Neural cell (in vitro differentiated cells): ENCODE results near the gene KRT85. TPM values are rescaled to one million over a fixed set of nuclear protein-coding genes. Genes with fewer than 3 reads are reported as not detected.

Experiments
- H2AFZ ChIP-seq: fragments of 200-600, 300-800 bp; sonication (generic), shearing (Covaris generic); 2 replicates; pipeline ENCODE4 v1.6.0; 2014; ENCODE audit warnings: low read depth, mild to moderate bottlenecking, antibody characterized with exemption, low read length, moderate library complexity
- H3F3A ChIP-seq: fragments of 200-600 bp; shearing (Covaris generic); 2 replicates; pipeline ENCODE4 v1.6.1; 2016; ENCODE audit warnings: mild to moderate bottlenecking, moderate library complexity, mixed read lengths, antibody characterized with exemption, low read length; ENCODE audit not compliant: insufficient read depth, poor library complexity, severe bottlenecking
- H3K27ac ChIP-seq: fragments of 200-600, 300-800 bp; sonication (generic), shearing (Covaris generic); 2 replicates; pipeline ENCODE4 v1.5.1; 2014; ENCODE audit warnings: mild to moderate bottlenecking, low read length, moderate library complexity
- H3K27me3 ChIP-seq: fragments of 300-800, 200-600 bp; sonication (generic), shearing (Covaris generic); 2 replicates; pipeline ENCODE4 v1.6.0; 2014; ENCODE audit warnings: mild to moderate bottlenecking, low read depth, low read length, moderate library complexity; ENCODE audit not compliant: insufficient read depth
- H3K36me3 ChIP-seq: fragments of 300-800, 200-600 bp; sonication (generic), shearing (Covaris generic); 2 replicates; pipeline ENCODE4 v1.5.1; 2014; ENCODE audit warnings: mild to moderate bottlenecking, antibody characterized with exemption, low read length, moderate library complexity; ENCODE audit not compliant: insufficient read depth
- H3K4me2 ChIP-seq: fragments of 300-800, 200-600 bp; sonication (generic), shearing (Covaris generic); 2 replicates; pipeline ENCODE4 v1.6.0; 2014; ENCODE audit warnings: mild to moderate bottlenecking, low read length
- H3K4me3 ChIP-seq: fragments of 300-800, 200-600 bp; sonication (generic), shearing (Covaris generic); 2 replicates; pipeline ENCODE4 v1.5.1; 2014; ENCODE audit warnings: mild to moderate bottlenecking, low read length, moderate library complexity
- H3K79me2 ChIP-seq: fragments of 200-600 bp; shearing (Covaris generic); replicated peaks from 2 replicates; pipeline ENCODE4 v1.6.0; 2014; ENCODE audit warnings: mild to moderate bottlenecking, low read length, moderate library complexity; ENCODE audit not compliant: insufficient read depth
- H3K9ac ChIP-seq: fragments of 300-800, 200-600 bp; sonication (generic), shearing (Covaris generic); 2 replicates; pipeline ENCODE4 v1.6.1; 2016; ENCODE audit warnings: mild to moderate bottlenecking, low read length, mixed read lengths
- H3K9me2 ChIP-seq: fragments of 200-600 bp; shearing (Covaris generic); 2 replicates; pipeline ENCODE4 v1.6.1; 2016; ENCODE audit warnings: mild to moderate bottlenecking, low read length, mixed read lengths; ENCODE audit not compliant: insufficient read depth
- H3K9me3 ChIP-seq: fragments of 200-600, 300-800 bp; sonication (generic), shearing (Covaris generic); 2 replicates; pipeline ENCODE4 v1.6.1; 2016; ENCODE audit warnings: mild to moderate bottlenecking, mixed run types, low read length, moderate library complexity, mixed read lengths
- H4K20me1 ChIP-seq: fragments of 200-600 bp; shearing (Covaris generic); 2 replicates; pipeline ENCODE4 v1.6.1; 2016; ENCODE audit warnings: mild to moderate bottlenecking, mixed run types; ENCODE audit not compliant: insufficient read depth
- EP300 ChIP-seq: fragments of 450-650 bp; conservative IDR thresholded peaks from 2 replicates; pipeline ENCODE4 v1.6.1; 2014; ENCODE audit warnings: antibody characterized with exemption, mild to moderate bottlenecking, moderate library complexity; ENCODE audit not compliant: poor library complexity, severe bottlenecking
- EZH2 ChIP-seq: fragments of 200-600, 300-800 bp; shearing (Covaris generic), sonication (generic); IDR thresholded peaks from 2 replicates; pipeline ENCODE4 v1.6.1; 2014; ENCODE audit warnings: antibody characterized with exemption, low read length, borderline replicate concordance, mild to moderate bottlenecking; ENCODE audit not compliant: insufficient read depth, poor library complexity, severe bottlenecking
- MXI1 ChIP-seq: fragments of 450-650 bp; conservative IDR thresholded peaks from 2 replicates; pipeline ENCODE4 v1.6.1; 2014; ENCODE audit warnings: antibody characterized with exemption, mild to moderate bottlenecking; ENCODE audit not compliant: poor library complexity, severe bottlenecking
- POLR2AphosphoS5 ChIP-seq: IDR thresholded peaks from 2 replicates; pipeline ENCODE4 v1.6.1; 2012
- RAD21 ChIP-seq: fragments of 450-650 bp; conservative IDR thresholded peaks from 2 replicates; pipeline ENCODE4 v1.6.1; 2014; ENCODE audit warnings: antibody characterized with exemption, mild to moderate bottlenecking, moderate library complexity
- REST ChIP-seq: IDR thresholded peaks from 2 replicates; pipeline ENCODE4 v1.6.1; 2012; ENCODE audit warnings: borderline replicate concordance
- SMC3 ChIP-seq: fragments of 450-650 bp; conservative IDR thresholded peaks from 2 replicates; pipeline ENCODE4 v1.6.1; 2014; ENCODE audit warnings: antibody characterized with exemption, mild to moderate bottlenecking, moderate library complexity; ENCODE audit not compliant: poor library complexity
- TAF1 ChIP-seq: IDR thresholded peaks from 2 replicates; pipeline ENCODE4 v1.6.1; 2012; ENCODE audit warnings: low read depth
- polyA plus RNA-seq: library from polyadenylated mRNA; depleted of rRNA; stranded (reverse); fragments of >200 nt; gene quantifications from 2 replicates; pipeline ENCODE4 v1.2.3, GENCODE V29; 2014
- TF ChIP-seq, protein P1 (sequence below): fragments of 450-650 bp; IDR thresholded peaks from 2 replicates; pipeline ENCODE4 v1.5.1; 2014; ENCODE audit warnings: antibody characterized with exemption, mild to moderate bottlenecking, moderate library complexity; ENCODE audit not compliant: poor library complexity, severe bottlenecking

The KRT85 gene
- polyA plus RNA-seq, 1 donor from 2014 or later: not detected

GRCh38 chr12:52331833-52332232 is 35.4 kb downstream of the KRT85 start:
- Histone ChIP-seq H4K20me1 (no peaks in the 10 kb centered on the region), H3K9me3 (no peaks in the 10 kb centered on the region), H3K4me3 (no peak overlapping the region), H3K27me3 (no peaks in the 10 kb centered on the region), H3K27ac (no peak overlapping the region), H3K9ac (no peak overlapping the region), H3K9me2 (no peaks in the 10 kb centered on the region), H3F3A (no peaks in the 10 kb centered on the region), H2AFZ (no peak overlapping the region), H3K36me3 (no peaks in the 10 kb centered on the region), H3K4me2 (no peak overlapping the region), H3K79me2 (no peaks in the 10 kb centered on the region)
- TF ChIP-seq EP300 (no peak), TAF1 (no peak), SMC3 (no peak), POLR2AphosphoS5 (no peak), RAD21 (no peak), EZH2 (no peak), REST (no peak), MXI1 (no peak)
- TF ChIP-seq, protein P1, sequence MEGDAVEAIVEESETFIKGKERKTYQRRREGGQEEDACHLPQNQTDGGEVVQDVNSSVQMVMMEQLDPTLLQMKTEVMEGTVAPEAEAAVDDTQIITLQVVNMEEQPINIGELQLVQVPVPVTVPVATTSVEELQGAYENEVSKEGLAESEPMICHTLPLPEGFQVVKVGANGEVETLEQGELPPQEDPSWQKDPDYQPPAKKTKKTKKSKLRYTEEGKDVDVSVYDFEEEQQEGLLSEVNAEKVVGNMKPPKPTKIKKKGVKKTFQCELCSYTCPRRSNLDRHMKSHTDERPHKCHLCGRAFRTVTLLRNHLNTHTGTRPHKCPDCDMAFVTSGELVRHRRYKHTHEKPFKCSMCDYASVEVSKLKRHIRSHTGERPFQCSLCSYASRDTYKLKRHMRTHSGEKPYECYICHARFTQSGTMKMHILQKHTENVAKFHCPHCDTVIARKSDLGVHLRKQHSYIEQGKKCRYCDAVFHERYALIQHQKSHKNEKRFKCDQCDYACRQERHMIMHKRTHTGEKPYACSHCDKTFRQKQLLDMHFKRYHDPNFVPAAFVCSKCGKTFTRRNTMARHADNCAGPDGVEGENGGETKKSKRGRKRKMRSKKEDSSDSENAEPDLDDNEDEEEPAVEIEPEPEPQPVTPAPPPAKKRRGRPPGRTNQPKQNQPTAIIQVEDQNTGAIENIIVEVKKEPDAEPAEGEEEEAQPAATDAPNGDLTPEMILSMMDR: no peak

GRCh38 chr12:52331039-52331438 is 36.2 kb downstream of the KRT85 start:
- Histone ChIP-seq H3K36me3 (no peaks in the 10 kb centered on the region), H4K20me1 (no peaks in the 10 kb centered on the region), H3K27me3 (no peaks in the 10 kb centered on the region), H3K27ac (no peak overlapping the region), H2AFZ (no peak overlapping the region), H3K79me2 (no peaks in the 10 kb centered on the region), H3F3A (no peaks in the 10 kb centered on the region), H3K9me2 (no peaks in the 10 kb centered on the region), H3K9ac (no peak overlapping the region), H3K9me3 (no peaks in the 10 kb centered on the region), H3K4me2 (no peak overlapping the region), H3K4me3 (no peak overlapping the region)
- TF ChIP-seq EP300 (no peak), POLR2AphosphoS5 (no peak), RAD21 (no peak), SMC3 (no peak), MXI1 (no peak), EZH2 (no peak), REST (no peak), TAF1 (no peak)
- TF ChIP-seq, protein P1: no peak
